Ecto neural progenitor cell (in vitro differentiated cells): ENCODE data around the gene LANCL1.

ENCODE experiments used
- DNase-seq: peaks from one replicate; pipeline ENCODE4 v3.0.0-alpha.2; 2018; ENCODE audit warnings: low spot score

LANCL1 gene, protein sequence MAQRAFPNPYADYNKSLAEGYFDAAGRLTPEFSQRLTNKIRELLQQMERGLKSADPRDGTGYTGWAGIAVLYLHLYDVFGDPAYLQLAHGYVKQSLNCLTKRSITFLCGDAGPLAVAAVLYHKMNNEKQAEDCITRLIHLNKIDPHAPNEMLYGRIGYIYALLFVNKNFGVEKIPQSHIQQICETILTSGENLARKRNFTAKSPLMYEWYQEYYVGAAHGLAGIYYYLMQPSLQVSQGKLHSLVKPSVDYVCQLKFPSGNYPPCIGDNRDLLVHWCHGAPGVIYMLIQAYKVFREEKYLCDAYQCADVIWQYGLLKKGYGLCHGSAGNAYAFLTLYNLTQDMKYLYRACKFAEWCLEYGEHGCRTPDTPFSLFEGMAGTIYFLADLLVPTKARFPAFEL

DNA sequence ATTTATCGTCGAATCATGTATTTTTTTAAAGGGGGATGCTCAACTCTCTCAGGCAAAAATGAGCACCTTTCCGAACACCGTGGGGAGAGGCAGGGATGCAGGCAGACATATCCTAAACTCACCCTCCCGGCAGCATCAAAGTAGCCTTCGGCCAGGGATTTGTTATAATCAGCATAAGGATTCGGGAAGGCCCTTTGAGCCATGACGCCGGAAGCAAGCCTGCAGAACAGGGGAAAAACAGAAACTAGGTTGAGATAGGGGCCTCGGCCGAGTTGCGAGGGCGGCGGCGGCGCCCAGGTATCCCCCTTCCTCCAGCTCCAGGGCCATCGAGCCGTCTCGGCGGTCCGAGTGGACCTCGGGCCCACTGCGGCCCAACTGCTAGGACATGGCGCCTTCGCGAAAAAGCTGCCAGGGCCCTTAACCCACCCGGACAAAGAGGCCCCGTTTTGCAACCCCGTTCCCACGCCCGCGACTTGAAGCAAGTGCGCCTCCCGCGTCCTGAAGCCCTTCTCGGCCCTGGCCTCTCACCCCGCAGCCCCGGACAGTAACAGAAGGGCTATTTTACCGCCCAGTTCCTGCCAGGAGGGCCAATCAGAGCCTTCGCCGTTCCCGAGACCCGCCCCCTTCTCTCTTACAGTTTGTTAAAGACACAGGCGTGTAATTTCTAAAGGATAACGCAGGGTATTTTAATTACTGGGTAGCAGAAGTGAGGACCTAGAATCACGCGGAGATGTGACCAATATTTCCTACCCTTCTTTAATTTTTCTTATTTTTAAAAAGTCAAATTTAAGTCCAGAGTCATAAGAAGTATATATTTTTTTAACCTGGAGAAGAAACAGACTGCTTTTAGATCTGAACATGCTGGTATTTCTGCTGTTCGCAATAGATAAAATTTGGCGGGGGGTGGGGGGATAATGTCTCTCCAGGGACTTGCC is at the start of gene LANCL1:
Gene LANCL1, minus strand, starts transcription at position 566 of the 935 bp plus-strand sequence. Its CDS starts 363 bp downstream, at position 203.
- peak; percentile 89 for DNase-seq

DNA sequence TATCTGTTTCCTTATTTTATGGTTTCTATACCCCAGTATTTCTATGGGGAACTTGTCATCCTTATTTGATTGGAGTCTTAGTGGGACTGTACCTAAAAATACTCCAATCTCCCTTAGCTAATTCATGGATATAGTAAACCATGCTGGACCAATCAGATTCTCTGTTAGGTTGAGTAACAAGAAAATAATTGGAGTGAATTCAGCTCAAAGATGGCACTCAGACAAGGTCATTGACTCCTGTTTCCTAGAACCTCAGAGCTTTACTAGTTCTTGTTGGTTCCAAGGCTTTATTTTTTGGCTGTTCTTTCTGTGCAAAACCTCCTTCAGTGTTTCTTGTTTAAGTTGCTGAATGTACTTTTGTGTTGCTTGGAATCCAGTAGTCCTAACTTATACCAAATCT is 48.0 kb upstream of the LANCL1 start:
- DNase-seq = no peak

DNA sequence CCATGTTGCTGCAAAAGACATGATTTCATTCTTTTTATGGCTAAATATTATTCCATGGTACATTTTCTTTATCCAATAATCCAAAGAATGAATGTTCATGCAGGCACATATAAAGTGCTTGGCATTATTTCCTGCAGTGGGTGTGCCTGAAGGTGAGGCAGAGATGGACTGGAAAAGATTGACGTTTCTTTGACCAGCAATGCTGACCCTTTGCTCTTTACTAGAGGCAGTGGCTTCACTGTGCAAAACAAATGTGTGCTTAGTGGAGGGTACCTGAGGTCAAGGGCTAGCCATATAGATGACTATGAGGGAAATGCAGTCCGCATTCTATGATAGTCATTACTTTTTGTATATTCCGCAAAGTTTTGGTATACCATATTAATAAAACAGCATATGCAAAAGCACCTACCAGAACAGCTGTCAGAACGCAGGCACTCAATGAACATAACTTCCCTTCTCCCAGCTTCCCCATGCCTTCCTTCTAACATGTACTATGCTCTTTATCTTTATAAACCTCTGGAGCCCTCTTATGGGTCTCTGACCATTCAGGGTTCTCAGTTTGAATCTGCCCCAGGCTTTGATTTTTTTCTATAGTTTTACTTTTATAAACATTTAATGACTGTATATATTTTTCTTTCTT is 47.2 kb upstream of the LANCL1 start:
- no peak for DNase-seq

- DNase-seq = no peak
Observed at GRCh38 chr2:210522399-210522798, 45.8 kb upstream of the LANCL1 start.

DNA sequence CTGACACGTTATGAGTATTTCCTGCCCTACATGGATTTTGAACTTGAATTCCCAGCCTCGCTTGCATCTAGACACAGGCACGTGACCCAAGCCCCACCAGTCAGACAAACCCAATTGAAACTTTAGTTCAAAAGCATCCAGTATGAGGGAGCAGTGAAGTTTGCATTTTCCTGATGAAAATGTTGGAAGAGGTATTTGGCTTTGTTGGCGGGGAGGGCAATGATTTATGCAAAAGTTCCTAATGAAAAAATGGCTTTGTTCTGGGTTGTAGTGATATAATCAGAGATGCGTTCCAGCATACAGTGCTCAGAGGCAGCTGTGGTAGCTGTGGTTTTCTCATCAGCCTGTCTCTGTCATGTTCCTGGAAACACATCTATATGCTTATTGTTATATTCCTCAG is 43.0 kb upstream of the LANCL1 start:
- no peak for DNase-seq

DNA sequence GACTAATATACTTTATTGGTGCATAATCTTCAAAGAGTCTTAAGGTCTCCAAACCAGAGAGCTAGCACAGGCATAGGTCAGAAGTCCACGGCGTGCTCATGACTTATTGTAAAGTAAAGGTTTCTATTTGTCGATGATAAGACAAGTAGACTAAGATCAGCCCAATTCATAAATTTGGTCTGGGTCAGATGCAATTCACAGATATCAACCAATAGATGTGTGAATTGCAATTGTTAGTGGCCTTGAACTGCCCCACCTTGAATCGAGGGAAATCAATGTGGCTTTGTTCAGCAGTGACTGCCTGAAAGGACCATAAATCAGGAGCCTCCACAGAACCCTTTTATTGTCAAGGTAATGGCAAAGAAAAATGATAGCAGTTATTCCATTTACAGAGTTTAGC is 40.7 kb upstream of the LANCL1 start:
- DNase-seq = no peak

DNA sequence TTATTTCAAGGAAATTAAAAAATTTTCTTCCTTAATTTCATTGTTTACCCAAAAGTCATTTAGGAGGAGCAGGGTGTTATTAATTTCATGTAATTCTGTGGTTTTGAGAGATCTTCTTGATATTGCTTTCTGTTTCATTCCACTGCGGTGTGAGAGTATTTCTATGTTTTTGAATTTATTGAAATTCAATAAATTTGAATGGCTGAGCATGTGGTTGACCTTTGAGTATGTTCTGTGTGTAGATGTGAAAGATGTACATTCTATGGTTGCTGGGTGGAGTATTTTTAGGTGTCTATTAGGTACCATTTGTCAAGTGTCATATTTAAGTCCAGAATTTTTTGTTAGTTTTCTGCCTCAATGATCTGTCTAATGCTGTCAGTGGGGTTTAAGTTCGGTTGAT is 39.4 kb upstream of the LANCL1 start:
- no peak for DNase-seq

- no peak for DNase-seq
Observed at GRCh38 chr2:210503725-210504191, 27.2 kb upstream of the LANCL1 start.

DNA sequence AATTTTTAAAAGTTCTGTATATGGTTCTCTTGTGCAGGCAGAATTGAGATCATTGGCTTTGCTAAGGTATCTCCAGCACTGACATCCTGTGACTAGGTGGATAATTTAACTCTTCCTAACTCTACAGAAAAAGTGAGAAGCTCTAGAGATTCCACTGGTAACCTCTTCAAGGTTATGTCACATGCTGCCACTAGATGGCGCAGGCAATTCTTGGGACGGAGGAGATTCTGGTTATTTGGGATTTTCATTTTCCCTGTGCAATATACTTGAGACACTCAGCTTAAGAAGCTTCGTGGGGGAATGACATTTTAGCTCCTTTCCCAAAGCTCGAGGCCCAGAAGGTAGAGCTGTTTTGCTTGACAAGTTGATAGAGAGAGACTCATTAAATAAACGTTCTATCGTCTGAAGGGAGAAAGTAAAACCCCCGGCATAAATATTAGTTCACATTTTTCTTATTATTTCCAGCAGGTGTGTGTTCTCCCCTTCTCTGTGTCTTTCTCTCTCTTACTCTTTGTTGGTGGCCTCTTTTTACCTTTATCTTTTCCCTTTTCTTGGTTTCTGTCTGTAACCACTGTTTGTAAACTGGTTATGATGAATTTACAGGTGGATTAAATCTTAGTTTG is 26.6 kb upstream of the LANCL1 start:
- no peak for DNase-seq

DNA sequence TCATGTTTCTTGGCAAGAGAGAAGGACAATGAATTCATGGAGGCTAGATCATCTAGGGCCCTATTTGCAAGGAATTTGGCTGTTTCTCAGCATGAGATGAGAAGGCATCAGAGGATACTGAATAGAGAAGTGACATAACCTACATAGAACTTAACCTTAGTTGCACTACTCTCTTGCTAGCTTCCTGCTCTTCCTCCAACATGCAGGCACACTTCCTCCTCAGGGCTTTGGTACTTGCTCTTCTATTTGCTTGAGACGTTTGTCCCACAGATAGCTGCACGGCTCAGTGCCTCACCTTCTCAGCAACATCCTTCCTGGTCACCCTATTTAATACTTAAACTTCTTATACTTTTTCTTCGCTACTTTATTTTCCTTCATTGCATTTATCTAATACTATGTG is 20.0 kb upstream of the LANCL1 start:
- no peak for DNase-seq

- no peak for DNase-seq
Observed at GRCh38 chr2:210493528-210493927, 17.0 kb upstream of the LANCL1 start.

- no peak for DNase-seq
Observed at GRCh38 chr2:210481601-210482175, 5.1 kb upstream of the LANCL1 start.

DNA sequence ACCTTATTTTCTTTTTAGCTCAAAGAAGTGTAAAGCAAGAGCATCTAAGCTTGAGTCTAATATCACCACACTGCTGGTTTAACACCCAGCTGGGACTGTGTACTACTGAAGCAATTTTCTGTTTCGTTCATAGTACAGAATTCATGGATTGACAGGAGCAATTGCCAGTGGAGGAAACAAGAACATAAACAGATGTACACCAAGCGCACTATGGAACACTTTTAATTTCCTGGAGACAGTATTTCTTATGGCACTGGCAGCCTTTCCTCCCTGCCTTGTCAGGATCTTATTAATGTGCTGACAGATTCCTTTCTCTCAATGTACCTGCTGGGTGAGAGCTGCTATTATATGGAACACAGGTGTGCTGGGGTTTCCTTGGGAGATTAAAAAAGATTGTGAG is 4.2 kb upstream of the LANCL1 start:
- no peak for DNase-seq

- no peak for DNase-seq
Observed at GRCh38 chr2:210480079-210480478, 3.5 kb upstream of the LANCL1 start.

DNA sequence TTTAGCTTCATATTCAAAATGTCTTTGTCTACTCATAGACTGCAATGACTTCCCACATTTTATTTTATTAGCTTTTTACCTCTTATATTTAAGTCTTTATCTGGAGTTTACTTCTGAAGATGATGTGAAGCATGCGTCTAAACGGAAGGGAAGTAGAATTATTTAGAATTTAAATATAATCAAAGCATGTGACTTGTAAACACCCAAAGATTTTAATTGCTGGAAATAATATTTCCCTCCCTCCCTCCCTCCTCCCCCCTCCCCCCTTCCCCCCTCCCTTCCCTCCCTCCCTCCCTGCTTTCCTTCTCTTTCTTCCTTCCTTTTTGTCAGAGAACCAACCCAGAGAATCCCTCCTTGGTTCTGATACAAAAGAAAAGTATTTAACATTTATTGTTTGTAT is 2.1 kb upstream of the LANCL1 start:
- DNase-seq = no peak

- peak; percentile 47 for DNase-seq
Observed at GRCh38 chr2:210477496-210477895, 937 bp upstream of the LANCL1 start.

DNA sequence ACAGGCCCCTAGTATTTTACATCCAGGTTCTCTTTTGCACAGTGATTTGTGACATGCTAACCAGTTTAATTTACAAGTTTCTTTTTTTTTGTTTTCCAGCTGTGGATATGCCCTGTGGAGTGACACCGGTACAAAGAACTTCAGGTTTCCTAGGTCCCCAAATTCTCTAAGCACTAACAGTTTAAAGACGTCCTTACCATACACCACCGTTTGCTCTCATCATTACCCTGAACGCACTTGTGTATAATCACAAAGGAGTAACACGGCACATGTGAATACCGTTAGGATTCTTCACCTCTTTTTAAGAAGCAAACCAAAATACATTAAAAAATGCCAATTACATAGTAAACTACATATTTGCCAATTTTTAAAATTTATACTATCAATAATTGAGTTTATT is 853 bp downstream of the LANCL1 start:
- no peak for DNase-seq

- DNase-seq = no peak
Observed at GRCh38 chr2:210474776-210475175, 1.8 kb downstream of the LANCL1 start.

DNA sequence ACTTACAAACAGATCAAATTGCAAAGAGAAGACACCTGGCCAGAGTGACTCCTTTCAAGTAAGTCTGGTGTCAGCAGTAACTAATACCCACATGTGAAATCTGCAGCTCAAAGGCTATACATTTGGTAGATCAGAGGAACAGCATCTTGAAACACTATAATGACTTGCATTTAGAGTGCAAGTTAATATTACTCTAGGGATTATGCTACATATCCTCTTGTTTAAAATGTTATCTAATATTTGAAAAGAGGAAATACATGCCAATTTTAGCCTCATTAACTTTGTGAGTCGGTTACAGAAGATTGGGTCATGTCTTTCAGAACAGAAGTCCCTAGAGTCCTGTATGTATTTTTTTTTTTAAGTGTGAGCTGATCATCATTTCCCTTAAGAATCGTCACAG is 15.2 kb downstream of the LANCL1 start:
- DNase-seq = no peak

- no peak for DNase-seq
Observed at GRCh38 chr2:210460322-210461227, 16.0 kb downstream of the LANCL1 start.

- DNase-seq = no peak
Observed at GRCh38 chr2:210459880-210460279, 16.7 kb downstream of the LANCL1 start.
